CD4-positive, alpha-beta T cell treated with Interleukin-2 at 100 ng/mL for 4 hours (primary cell): ENCODE measurements around the gene GBX1.
A peak's percentile ranks its signal among the peaks of the same experiment; 100 is the strongest.

Source experiments
- DNase-seq: peaks from one replicate; pipeline ENCODE4 v3.0.0-alpha.2; 2020; ENCODE audit warnings: low spot score

Gene GBX1

GRCh38 chr7:151173386-151174245, 6.1 kb upstream of the GBX1 start:
- no peak for DNase-seq

- DNase-seq = peak; percentile 78
Measured at GRCh38 chr7:151172273-151173141, 5.0 kb upstream of the GBX1 start.

DNA sequence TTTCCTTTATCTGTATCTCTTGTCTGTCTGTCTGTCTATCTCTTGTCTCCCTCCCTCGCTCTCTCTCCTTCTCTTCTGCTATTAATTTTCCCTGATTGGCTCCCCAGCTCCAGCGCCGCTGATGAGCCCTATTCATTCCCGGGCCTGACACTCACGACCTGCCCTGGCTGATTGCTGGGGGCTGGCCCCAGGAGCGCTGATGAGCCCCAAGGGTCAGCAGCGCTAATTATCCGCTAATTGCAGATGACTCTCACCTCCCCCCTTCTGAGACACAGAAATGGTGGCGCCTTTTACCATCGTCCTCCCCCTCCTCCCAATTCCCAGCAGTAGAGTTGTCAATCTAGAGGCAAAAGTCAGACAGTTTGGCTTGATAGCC, 1.3 kb upstream of the GBX1 start:
- no peak for DNase-seq

DNA sequence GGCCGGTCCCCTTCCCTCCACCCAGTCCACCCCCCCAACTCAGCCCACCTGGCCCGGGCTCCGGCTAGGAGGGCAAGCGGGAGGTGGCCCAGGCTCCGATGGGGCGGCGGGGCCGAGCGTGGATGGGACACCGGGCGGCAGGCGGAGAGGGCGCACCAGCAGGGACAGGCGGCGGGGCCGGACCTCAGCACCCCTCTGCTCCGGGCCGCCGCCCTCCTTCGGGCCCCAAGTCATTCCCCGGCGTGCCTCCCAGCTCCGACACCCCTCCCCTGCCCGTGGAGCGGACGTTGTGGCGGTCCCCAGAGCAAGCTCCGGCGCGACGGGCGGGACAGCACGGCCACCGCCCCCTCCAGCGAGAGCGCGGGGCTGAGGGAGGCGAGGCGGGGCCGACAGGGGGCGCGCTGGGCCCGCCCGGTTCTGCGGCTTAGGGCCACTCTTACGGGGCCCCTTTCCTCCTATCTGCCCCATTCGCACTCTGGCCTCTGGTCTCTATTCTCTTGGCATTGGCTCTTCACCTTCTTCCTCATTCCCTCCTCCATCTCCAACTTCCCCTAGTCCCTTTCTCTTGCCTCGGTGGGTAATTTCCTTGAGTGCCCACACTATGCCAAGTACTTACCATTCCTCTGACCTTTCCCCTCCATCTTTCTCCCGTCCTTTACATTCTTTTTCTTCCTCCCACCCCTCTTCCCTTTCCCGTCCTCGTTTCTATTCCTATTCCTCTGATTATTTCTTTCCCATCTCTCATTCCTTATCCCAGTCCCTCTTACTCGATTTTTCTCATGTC, 701 bp upstream of the GBX1 start:
- DNase-seq = peak; percentile 51

GRCh38 chr7:151166629-151167196, 781 bp downstream of the GBX1 start:
- DNase-seq = no peak

GRCh38 chr7:151161757-151162156, 5.7 kb downstream of the GBX1 start:
- DNase-seq = no peak

DNA sequence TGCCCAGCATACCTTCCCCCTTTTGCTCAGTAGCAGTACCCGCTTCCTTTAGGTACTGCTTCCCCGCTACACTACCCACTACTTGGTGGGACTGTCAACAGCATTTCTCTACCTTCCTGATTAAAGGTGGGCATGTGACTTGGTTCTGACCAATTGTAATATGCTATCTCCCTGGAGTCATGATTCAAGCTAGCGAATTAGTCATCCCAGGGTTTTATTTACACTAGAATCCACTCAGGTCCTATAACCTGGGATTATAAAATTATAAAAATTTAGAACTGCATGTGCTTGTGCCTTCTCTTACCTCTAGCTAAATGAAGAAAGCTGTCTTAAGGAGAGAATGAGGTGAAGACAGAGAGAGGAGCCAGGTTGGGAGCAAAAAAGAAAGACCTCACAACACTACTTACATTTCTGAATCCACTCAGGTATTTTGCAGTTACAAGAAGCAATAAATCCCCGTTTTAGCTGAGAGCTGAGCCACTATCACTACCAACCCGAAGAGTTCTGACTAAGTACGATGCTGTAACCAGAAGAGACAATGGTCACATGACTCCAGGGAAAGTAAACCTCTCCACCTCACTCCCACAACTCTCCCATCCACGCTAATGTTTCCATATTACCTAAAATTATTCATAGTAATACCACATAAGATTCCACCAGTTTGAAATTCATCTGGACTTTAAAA, 9.7 kb downstream of the GBX1 start:
- no peak for DNase-seq

DNA sequence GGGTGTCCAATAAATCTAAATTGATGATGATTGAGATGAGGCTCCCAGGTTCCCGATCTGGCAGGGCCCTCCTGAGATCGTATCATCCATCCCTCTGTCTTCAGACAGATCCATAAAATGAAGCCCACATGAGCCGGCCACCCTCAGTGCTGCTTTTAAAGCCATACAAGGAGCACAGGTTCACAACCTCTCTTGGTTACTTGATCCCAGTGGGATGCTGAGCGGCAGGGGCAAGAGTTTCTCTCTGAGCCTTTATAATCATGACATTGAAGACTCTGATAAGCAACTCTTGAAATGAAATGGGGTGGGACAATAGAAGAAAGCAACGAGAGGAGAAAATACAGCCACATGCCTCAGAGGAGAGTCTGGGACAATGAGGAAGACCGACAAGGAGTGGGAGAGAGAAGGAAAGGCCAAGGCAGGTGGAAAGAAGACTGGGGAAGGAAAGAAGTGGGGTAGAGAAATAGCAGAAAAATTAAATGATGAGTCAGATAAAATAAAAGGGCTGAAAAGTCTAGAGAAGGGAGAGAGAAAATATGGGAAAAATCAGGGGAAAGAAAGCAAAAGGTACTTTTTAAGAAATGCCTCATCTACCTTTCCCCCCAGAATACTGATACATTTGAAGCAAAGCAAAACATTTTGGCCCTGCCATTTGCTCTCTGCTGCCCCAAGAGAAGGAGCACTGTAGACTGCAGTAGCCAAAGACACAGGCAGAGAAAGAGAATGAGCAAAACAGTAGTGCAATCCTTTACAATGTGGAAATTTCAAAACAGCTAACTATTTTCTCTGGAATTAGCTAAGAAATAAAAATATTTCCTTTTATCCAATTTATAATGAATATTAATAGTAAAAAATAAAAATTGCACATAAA, 14.6 kb downstream of the GBX1 start:
- no peak for DNase-seq

GRCh38 chr7:151150388-151150787, 17.1 kb downstream of the GBX1 start:
- no peak for DNase-seq

DNA sequence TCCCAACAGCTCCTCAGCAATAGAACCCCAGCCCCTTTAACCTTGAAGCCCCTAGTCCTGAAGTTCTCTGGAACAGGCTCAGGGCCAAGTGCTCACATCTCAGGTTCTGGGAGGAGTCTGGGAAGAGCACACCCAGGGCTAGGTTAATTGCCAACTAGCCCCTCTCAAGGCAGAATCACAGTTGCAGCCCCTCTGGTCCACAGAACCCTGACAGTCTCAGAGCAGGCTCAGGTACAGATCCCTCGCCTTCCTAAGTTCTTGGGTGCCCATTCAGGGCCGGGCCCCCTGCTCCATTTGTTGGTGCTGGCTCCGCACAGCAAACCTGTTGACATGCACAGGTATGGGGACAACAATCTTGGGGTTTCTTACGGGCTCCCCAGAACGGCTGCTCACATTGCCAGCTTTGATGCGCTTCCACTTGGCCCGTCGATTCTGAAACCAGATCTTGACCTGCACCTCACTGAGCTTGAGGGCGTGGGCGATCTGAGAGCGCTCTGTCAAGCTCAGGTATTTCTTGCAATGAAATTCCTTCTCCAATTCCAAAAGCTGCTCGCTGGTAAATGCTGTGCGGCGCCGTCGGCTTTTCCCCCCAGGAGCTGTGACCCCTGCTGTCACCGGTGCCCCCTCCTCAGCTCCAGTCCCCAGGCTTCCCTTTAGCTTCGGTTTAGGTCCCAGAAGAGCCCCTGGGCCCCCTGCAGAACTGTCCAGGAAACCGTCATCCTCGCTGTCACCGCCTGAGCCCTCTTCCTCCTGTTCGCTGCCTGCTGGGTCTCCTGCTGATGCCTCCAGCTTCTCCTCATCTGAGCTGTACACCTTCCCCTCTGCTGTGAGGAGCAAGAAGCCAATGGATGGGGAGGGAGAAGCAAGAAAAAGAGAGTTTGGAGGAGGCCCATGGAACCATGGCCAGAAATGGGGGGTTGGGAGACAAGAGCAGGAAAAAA, 18.9 kb downstream of the GBX1 start:
- DNase-seq = no peak

GRCh38 chr7:151146761-151147160, 20.7 kb downstream of the GBX1 start:
- no peak for DNase-seq

DNA sequence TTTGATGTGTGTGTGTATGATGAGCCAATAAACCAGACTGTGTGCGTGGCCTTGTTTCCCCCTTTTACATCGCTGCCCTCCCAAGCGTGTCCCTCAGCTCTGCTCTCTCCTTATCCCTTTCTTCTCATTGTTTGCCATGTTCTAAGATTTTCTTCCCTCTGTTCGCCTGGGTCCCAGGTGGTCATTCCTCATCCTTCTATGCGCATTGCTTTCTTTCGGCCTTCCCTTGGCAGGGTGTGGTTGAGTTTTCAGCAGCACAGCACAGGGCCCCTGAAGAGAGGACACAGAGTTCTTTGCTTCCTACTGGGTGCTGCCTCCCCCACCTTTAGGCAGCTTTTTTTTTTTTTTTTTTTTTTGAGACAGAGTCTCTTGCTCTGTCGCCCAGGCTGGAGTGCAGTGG, 23.1 kb downstream of the GBX1 start:
- no peak for DNase-seq

- no peak for DNase-seq
Measured at GRCh38 chr7:151143261-151144015, 24.1 kb downstream of the GBX1 start.

GRCh38 chr7:151142686-151143040, 24.8 kb downstream of the GBX1 start:
- no peak for DNase-seq

- no peak for DNase-seq
Measured at GRCh38 chr7:151141855-151142685, 25.4 kb downstream of the GBX1 start.

GRCh38 chr7:151141311-151141854, 26.1 kb downstream of the GBX1 start:
- DNase-seq = no peak

- no peak for DNase-seq
Measured at GRCh38 chr7:151140826-151141225, 26.7 kb downstream of the GBX1 start.
